ENCODE results near the gene HSDL1.
A peak's percentile ranks its signal among the peaks of the same experiment; 100 is the strongest.
"Not testable (repeated sequence)": the region's sequence is repeated elsewhere in the genome, so short reads cannot be mapped to it uniquely, and the experiment has no call there.

Gene HSDL1

DNA sequence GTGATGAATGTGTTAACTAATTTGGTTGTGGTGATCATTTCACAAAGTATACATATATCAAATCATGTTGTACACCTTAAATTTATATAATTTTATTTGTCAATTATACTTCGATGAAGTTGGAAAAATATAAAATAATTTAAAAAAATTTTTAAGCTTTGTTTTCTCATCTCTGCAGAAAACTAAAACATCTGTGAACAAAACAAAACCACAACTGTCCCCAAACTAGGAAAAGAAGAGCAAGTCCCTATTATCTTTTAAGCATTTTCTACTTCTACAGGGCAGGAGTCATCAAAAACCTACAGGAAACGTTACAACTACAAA, 6.5 kb downstream of the HSDL1 start:
- Histone ChIP-seq H3K4me1 (ENCODE audit: insufficient read depth, low read length) (peaks cover 29% of the 10 kb centered on the region), H3K36me3 (ENCODE audit: insufficient read depth, low read length) (no peaks in the 10 kb centered on the region), H3K9me3 (ENCODE audit: control insufficient read depth, insufficient read depth, low read length) (no peaks in the 10 kb centered on the region), H3K9ac (ENCODE audit: low read depth, low read length) (no peak overlapping the region)

DNA sequence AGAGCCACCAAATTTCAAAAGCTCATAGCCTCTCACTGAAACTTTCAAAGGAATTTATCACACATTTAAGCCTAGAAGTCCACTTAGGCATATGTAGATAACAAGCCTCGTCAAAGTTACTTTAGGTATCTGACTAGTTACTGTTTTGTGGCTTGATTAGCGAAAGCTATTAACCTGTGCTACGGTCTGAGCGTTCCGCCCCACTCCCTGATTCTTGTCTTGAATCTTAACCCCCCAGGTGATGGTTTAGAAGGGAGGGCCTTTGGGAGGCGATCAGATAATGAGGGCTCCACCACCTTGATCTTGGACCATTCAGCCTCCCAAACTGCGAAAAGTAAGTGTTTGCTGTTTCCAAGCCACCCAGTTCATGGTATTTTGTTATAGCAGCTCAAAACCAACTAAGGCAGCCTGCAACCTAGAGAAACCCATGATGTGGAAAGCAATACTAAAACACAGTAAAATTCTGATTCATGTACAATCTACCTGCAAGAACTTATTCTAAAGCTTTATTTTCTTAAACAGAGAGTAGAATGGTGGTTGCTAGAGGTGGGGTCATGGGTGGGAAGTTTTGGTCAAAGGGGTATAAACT, 7.1 kb downstream of the HSDL1 start:
- Histone ChIP-seq H3K36me3 (ENCODE audit: insufficient read depth, low read length) (no peaks in the 10 kb centered on the region), H3K9me3 (ENCODE audit: control insufficient read depth, insufficient read depth, low read length) (no peaks in the 10 kb centered on the region), H3K9ac (ENCODE audit: low read depth, low read length) (no peak overlapping the region), H3K4me1 (ENCODE audit: insufficient read depth, low read length) (peaks cover 29% of the 10 kb centered on the region)

DNA sequence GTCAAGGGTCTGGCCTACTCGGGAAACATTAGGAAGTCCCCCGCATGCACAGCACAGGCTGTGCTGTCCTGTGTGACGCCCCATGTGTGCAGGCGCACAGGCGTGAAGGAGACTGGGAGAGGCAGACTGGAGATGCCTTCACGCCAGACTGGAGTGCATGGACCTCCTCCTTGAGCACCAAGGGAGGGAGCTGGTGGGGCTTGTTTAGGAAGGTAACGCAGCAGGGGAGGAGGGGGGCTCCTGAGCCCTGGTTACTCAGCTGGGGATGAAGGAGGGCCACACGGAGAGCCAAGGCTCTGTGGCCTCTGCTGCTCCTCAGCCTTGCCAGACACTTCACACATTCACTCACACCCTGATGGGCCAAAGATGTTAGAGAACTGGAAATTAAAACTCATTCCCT, 7.7 kb downstream of the HSDL1 start:
- Histone ChIP-seq H3K9ac (ENCODE audit: low read depth, low read length) (no peak overlapping the region), H3K4me1 (ENCODE audit: insufficient read depth, low read length) (peaks cover 29% of the 10 kb centered on the region), H3K9me3 (ENCODE audit: control insufficient read depth, insufficient read depth, low read length) (no peaks in the 10 kb centered on the region), H3K36me3 (ENCODE audit: insufficient read depth, low read length) (no peaks in the 10 kb centered on the region)

DNA sequence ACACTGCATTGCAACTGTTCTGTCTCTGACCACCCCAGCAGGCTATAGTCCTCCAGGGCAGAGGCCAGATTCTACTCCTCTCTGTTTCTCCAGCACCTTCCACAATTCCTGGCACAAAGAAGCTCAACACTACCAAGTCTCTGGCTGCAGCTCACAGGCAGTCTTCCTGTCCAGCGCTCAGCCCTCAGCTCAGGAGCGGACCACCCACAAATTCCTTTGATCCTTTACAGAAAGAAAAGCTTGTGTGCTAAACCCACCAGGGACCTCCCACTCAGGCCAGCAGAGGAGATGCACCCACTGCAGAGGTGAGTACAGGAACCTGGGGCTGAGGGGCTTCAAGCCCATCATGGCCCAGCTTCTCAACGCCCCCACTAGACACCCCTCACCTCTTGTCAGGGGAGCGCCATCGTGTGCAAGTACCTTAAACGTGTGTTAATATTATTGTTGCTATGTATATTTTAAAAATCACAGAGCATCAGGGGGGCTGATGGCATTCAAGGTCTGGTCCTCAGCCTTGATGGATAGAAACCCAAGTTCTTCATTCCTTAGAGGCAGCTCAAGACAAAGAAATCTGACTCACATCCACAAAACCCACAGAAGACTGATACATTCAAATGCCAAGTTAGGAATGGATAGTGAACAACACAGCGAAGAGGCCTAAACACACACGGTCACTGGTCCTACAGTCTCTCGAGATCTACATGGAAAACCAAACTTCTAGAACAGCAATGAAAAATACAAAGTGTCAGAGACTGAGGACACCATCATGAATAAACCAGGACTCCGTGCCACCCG, 8.4 kb downstream of the HSDL1 start:
- Histone ChIP-seq H3K36me3 (ENCODE audit: insufficient read depth, low read length) (no peaks in the 10 kb centered on the region), H3K9ac (ENCODE audit: low read depth, low read length) (no peak overlapping the region), H3K4me1 (ENCODE audit: insufficient read depth, low read length) (peaks cover 27% of the 10 kb centered on the region), H3K9me3 (ENCODE audit: control insufficient read depth, insufficient read depth, low read length) (no peaks in the 10 kb centered on the region)

DNA sequence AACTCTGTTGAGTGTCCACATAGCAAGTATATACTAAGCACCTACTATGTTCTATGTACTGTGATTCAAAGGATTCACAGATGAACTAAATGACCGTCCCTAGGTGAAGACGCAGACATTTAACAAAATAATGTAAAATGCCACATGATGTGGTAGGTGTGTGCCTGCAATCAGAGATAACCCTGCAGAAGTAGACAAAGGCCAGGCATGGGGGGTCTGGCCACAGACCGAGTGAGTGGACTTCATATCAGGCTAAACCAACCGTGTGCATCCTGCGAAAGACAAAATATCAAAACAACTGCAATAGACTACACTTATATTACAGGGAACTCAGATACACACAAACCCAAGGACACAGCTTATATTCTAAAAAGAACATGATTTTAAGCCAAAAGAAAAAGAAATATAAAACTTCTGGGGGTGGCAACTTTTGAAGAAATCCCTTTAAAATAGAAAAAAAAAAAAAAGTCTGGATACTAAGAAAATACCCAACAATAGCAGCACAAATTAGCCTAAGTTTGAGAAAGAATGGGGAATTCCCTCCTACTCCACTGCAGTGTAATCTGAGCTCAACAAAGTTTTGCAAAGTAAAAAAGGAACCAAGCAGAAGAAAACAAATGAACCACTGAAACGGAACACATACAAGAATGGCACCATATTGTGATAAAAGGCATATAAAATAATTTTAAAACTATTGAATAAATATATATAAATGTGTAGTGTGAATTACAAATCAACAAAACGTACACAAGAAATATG, 12.3 kb downstream of the HSDL1 start:
- Histone ChIP-seq H3K36me3 (ENCODE audit: insufficient read depth, low read length) (peaks cover 7% of the 10 kb centered on the region; the same call in 1 of the 2 replicates), H3K9ac (ENCODE audit: low read depth, low read length) (no peak overlapping the region), H3K9me3 (ENCODE audit: control insufficient read depth, insufficient read depth, low read length) (no peaks in the 10 kb centered on the region), H3K4me1 (ENCODE audit: insufficient read depth, low read length) (peaks cover 11% of the 10 kb centered on the region; the same call in 1 of the 2 replicates)

DNA sequence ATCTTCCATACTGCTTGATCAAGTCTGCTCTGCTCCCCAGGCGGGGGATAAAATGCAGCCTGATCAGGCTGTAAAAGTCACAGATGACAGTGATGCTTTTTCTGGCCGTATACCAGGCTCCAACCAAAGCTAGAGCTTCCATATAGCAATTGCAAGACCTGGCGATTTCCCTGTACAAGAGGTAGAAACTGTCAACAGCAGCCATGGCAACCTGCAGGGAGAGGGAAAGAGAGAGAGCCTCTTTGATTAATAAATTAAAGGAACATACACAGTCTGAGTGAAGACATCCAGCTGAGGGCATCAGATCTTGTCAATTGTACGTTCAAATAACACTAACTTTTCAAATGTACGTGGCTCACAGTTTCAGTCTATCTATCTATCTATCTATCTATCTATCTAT, 13.9 kb downstream of the HSDL1 start:
- H3K36me3 ChIP-seq (ENCODE audit: insufficient read depth, low read length): peaks cover 7% of the 10 kb centered on the region; the same call in 1 of the 2 replicates
- H3K9ac ChIP-seq (ENCODE audit: low read depth, low read length): no peak overlapping the region
- H3K4me1 ChIP-seq (ENCODE audit: insufficient read depth, low read length): peaks cover 3% of the 10 kb centered on the region; the same call in 1 of the 2 replicates
- H3K9me3 ChIP-seq (ENCODE audit: control insufficient read depth, insufficient read depth, low read length): no peaks in the 10 kb centered on the region

DNA sequence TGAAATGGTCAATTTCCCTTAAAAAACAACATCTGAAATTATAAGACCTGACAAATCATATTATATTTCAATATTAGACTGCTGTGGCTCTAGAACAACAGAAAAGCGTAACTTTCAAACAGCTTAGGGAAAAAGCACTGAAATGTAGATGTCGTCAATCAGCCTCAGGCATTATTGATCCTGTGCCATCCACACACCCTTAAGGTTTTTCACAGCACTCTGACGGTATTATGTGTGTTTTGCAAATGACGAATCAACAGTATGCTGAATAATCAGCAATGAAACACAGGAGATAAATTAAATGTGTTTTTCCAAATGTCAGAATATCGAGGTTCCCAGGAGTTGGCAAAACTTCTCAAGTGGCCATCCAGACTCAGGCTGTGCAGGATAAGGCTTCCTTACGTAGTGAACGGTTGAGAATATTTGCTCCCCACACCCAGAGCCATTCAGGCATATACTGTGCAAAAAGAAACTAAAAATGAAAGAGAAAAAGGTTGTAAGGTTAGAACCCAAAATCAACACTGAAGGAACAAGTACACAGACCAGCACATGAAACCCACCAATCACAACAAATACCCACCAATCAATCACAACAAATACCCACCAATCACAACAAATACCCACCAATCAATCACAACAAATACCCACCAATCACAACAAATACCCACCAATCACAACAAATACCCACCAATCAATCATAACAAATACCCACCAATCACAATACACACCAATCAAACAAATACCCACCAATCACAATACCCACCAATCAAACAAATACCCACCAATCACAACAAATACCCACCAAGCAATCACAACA, 20.5 kb downstream of the HSDL1 start:
- H3K4me1 ChIP-seq (ENCODE audit: insufficient read depth, low read length): no peaks in the 10 kb centered on the region
- H3K9me3 ChIP-seq (ENCODE audit: control insufficient read depth, insufficient read depth, low read length): no peaks in the 10 kb centered on the region
- H3K36me3 ChIP-seq (ENCODE audit: insufficient read depth, low read length): peaks cover 10% of the 10 kb centered on the region
- H3K9ac ChIP-seq (ENCODE audit: low read depth, low read length): no peak overlapping the region

DNA sequence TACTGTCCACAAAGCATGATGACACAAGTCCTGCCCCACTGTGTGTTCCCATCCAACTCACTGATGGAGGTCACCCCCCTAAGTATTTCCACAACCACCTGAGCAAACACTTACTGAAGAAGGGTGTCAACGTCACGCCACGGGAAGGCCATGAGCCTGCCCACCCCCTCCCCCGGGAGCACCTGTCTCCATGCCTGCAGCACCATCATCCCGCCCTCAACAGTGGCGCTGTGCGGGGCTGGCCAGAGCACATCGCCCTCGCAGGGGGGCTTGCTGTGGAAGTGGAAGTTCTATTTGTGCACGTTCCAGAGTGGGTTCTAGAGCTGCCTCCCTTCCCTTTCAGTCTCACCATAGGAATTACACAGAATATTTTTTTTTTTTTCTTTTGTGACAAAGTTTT, 24.0 kb downstream of the HSDL1 start:
- Histone ChIP-seq H3K9me3 (ENCODE audit: control insufficient read depth, insufficient read depth, low read length) (no peaks in the 10 kb centered on the region), H3K4me1 (ENCODE audit: insufficient read depth, low read length) (no peaks in the 10 kb centered on the region), H3K9ac (ENCODE audit: low read depth, low read length) (no peak overlapping the region), H3K36me3 (ENCODE audit: insufficient read depth, low read length) (peaks cover 8% of the 10 kb centered on the region)

DNA sequence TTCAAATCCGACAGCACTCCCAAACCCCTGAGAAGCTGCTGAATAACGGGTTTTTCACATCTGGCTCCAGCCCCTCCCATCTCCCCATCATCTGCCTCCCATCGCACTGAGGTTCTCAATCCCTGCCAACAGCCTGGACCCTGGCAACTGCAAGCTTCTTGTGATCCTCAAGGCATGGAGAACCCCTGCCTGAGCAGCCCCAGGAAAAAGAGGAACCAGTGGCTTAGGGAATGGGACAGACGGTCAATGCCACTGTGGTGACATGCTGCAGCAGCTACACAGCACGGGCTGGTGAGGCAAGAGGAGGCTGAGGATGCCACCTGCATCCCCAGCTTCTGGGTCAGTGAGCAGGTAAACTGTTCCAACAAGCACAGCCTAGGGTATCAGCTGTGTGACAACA, 25.0 kb downstream of the HSDL1 start:
- Histone ChIP-seq H3K36me3 (ENCODE audit: insufficient read depth, low read length) (peaks cover 8% of the 10 kb centered on the region), H3K9ac (ENCODE audit: low read depth, low read length) (no peak overlapping the region), H3K4me1 (ENCODE audit: insufficient read depth, low read length) (peaks cover 5% of the 10 kb centered on the region; the same call in 1 of the 2 replicates), H3K9me3 (ENCODE audit: control insufficient read depth, insufficient read depth, low read length) (no peaks in the 10 kb centered on the region)

DNA sequence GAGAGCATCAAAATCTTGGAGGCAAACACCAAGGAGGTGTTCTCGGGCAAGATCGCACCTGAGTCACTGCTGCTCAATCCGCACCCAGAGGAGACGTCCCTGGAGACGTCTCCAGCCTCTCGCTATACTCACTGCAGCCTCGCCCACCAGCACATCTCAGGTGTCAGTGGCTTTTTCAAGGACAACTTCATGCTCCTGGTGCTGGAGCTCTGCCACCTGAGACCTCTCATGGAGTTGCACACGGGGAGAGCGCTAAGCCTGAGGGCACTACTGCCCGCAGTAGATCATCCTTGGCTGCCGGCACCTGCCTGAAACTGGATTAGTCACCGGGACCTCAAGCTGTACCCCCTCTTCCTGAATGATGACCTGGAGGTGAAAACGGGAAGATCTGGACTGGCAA, 25.6 kb downstream of the HSDL1 start:
- Histone ChIP-seq H3K9ac (ENCODE audit: low read depth, low read length) (no peak overlapping the region), H3K9me3 (ENCODE audit: control insufficient read depth, insufficient read depth, low read length) (no peaks in the 10 kb centered on the region), H3K4me1 (ENCODE audit: insufficient read depth, low read length) (peaks cover 5% of the 10 kb centered on the region; the same call in 1 of the 2 replicates), H3K36me3 (ENCODE audit: insufficient read depth, low read length) (peaks cover 8% of the 10 kb centered on the region)

DNA sequence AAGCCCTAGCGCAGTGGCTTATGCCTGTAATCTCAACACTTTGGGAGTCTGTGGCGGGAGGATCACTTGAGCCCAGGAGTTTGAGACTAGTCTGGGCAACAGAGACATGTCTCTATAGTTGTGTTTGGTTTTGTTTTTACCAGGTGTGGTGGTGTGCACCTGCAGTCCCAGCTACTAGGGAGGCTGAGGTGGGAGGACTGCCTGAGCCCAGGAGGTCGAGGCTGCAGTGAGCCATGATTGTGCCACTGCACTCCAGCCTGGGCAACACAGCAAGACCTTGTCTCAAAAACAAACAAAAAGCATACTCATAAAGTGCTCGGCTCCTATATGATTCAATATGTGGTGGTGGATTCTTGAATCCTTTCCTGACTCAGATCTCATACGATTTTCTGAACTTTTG, 26.7 kb downstream of the HSDL1 start:
- H3K36me3 ChIP-seq (ENCODE audit: insufficient read depth, low read length); H3K9ac ChIP-seq (ENCODE audit: low read depth, low read length); H3K4me1 ChIP-seq (ENCODE audit: insufficient read depth, low read length); H3K9me3 ChIP-seq (ENCODE audit: control insufficient read depth, insufficient read depth, low read length): not testable (repeated sequence)

DNA sequence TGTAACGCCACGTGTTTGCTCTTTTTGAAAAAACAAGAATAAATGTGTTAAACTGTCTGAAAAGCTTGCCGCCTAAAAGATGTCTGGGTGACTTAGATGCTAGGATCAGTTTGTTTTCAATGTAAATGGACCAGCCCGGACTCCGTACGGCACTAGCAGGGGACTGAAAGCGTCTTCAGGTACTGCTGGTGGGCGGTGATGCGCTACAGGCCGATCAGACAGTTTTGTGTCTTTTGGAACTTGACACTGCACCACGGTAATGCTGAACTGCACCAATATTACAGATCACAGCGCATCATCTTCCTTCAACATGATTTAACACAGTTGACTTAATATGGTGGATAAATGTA, 27.5 kb downstream of the HSDL1 start:
- no peaks in the 10 kb centered on the region for H3K9me3 ChIP-seq (ENCODE audit: control insufficient read depth, insufficient read depth, low read length)
- peaks cover 5% of the 10 kb centered on the region for H3K36me3 ChIP-seq (ENCODE audit: insufficient read depth, low read length)
- H3K4me1 ChIP-seq (ENCODE audit: insufficient read depth, low read length): peaks cover 5% of the 10 kb centered on the region; the same call in 1 of the 2 replicates
- H3K9ac ChIP-seq (ENCODE audit: low read depth, low read length): peak overlapping the region; percentile 95

DNA sequence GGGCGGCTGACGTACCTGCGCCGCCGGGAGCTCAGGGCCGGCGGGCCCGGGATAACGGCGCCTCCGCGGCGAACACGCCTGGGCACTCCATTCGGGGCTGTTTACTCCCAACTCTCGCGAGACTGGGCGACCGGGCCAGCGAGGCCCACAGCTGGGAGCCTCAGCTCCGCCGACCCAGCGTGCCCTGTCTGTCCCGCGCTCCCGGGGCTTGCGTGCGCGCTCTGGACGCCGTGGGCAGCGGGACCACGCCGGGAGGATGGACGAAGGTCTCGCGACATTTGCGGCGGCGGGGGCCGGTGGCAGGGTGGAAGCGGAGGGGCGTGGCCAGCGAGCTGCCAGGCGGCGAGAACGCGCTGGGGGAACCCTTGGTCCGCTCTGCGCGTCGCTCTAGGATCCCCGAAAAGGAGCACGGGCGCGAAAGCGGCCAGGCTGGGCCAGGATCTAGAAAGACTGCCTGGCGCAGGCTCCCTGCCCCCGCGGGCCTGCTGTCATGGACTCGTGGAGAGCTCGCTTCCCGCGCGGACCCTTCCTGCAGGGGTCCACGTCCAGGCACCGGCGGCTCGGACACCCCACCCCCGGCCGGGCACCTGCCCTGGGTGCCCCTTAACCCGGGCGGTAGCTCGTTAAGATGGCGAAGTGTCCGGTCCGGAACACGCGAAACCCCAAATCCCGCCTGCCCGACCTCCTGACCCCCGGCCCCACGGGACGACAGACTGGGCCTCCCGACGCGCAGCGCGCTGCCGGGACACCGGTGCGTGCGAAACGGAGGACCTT, 28.1 kb downstream of the HSDL1 start, which contains the start of gene MBTPS1:
MBTPS1 (minus strand) TSS at position 223 of the 774 bp plus-strand sequence. CDS start 15,159 bp downstream, outside the sequence.
- H3K9ac ChIP-seq (ENCODE audit: low read depth, low read length): peak within 1 kb of the TSS; percentile 95
- peaks cover 5% of the 10 kb centered on the region; the same call in 1 of the 2 replicates for H3K4me1 ChIP-seq (ENCODE audit: insufficient read depth, low read length)
- peaks cover 3% of the 10 kb centered on the region for H3K36me3 ChIP-seq (ENCODE audit: insufficient read depth, low read length)
- no peaks in the 10 kb centered on the region for H3K9me3 ChIP-seq (ENCODE audit: control insufficient read depth, insufficient read depth, low read length)
